Esophagus squamous epithelium (tissue), 5 donors: ENCODE measurements around the gene HSBP1L1. TPM values are rescaled to one million over a fixed set of nuclear protein-coding genes. Genes with fewer than 3 reads are reported as not detected.
A peak's percentile ranks its signal among the peaks of the same experiment; 100 is the strongest.

Experiments
- DNase-seq: peaks from one replicate; lab custom pipeline; 2025; lab: John Stamatoyannopoulos, UW
- H3K27ac ChIP-seq, 4 donors: fragments of 200-600 bp; sonication (generic); one replicate each; pipeline ENCODE4 v1.5.1; 2016 to 2019; ENCODE audit warnings: mild to moderate bottlenecking in 1 of 4
- H3K27me3 ChIP-seq, 4 donors: fragments of 200-600 bp; sonication (generic); 1 replicate in 3 of 4; 2 replicates in 1 of 4; pipeline versions ENCODE4 v1.5.1 to v1.6.0; 2017 to 2021; ENCODE audit warnings: antibody characterized with exemption in 1 of 4
- H3K36me3 ChIP-seq, 3 donors: fragments of 200-600 bp; sonication (generic); one replicate each; pipeline ENCODE4 v1.5.1; 2016 to 2019
- H3K4me1 ChIP-seq, 3 donors: fragments of 200-600 bp; sonication (generic); one replicate each; pipeline ENCODE4 v1.5.1; 2017 to 2019
- H3K4me3 ChIP-seq, 4 donors: fragments of 200-600 bp; sonication (generic); 1 replicate in 3 of 4; 2 replicates in 1 of 4; pipeline ENCODE4 v1.5.1; 2016 to 2019; ENCODE audit warnings: mild to moderate bottlenecking in 2 of 4, moderate library complexity in 1 of 4
- H3K9me3 ChIP-seq, 3 donors: fragments of 200-600 bp; sonication (generic); one replicate each; pipeline ENCODE4 v1.5.1; 2016 to 2019
- POLR2A ChIP-seq, 4 donors: fragments of 450-650 bp; IDR thresholded peaks; one replicate each; pipeline ENCODE4 v1.6.1; 2017; ENCODE audit warnings: antibody characterized with exemption in 4 of 4, mild to moderate bottlenecking in 4 of 4, moderate library complexity in 3 of 4
- WGBS, 2 donors: methylation state at CpG; one replicate each; pipeline ENCODE4 v1.1.5; 2018; 5-methylcytosine and 5-hydroxymethylcytosine counted together
- intact Hi-C: fragments of 100-400 bp; cut with DNase I; formaldehyde crosslinking; loops from one replicate; pipeline ENCODE4 v1.15.0; 2022
- total RNA-seq, 4 donors: library from RNA; depleted of rRNA; stranded (reverse); fragments of >200 nt; gene quantifications; one replicate each; pipeline ENCODE4 v1.1.0, GENCODE V29; 2016
- TF ChIP-seq, protein P1 (sequence below), 6 experiments: fragments of 450-650 bp in 4 of 6; fragments of 200-600 bp in 2 of 6; sonication (generic) in 2 of 6; IDR thresholded peaks; one replicate each; pipeline ENCODE4 v1.5.1; 2016 to 2019; ENCODE audit warnings: antibody characterized with exemption in 6 of 6, mild to moderate bottlenecking in 4 of 6, moderate library complexity in 4 of 6
- donor health status: DM: yes; HTN: yes; CAD: no.

The HSBP1L1 gene
- total RNA-seq, 4 donors from 2014 or later, result 17.7 to 27.1 (median 25.8) TPM

DNA sequence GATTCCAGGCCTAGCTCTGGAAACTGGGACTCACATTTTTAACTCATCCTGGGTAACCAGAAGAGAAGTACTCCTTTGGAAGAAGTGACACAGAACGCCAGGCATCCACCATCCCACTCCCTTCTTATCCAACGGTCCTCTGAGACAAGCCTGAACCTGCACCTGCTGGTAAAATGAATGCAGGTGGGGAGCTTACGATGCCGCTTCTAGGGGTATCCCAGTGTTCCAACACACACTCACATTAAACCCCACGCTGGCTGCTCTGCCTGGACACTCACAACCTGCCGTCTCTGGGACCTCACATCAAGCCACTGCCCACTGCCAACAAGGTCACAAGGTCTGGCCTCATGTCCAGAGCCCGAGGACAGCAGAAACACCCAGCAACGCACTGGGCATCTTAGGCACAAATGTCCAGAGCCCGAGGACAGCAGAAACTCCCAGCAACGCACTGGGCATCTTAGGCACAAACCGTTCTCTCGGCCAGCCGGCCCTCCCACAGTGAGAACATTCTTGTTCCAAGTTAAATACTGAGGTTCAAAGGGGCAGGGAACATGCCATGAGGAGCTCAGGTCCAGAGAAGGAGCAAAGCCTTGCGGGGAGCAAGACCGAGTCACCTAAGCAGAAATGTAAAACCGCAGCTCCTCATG, 22.8 kb upstream of the HSBP1L1 start:
- intact Hi-C loops, result loop anchor here (10.0 kb wide), 1 partner anchor 257 kb away; no protein-coding TSS in a partner anchor

DNA sequence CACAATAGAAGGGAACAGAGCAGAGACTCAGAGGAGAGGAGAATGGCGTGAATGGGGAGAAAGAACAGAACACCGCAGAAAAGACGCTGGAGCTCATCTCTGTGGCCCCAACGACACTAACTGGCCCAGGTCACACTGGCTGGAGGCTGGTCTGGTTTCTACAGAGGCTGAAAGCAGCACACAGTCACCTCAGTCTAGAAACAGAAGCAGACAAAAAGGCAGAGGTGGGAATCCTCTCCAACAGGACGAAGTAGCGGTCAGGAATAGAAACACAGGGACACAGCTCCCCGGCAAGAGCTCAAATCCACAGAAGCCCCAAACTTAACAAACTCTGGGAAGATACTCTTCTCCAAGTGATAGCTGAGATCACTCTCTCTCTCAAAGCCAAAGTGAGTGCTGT, 22.2 kb upstream of the HSBP1L1 start:
- Histone ChIP-seq H3K9me3 (no peaks in the 10 kb centered on the region), H3K36me3 (peaks cover 0 to 70% (median 5%) of the 10 kb centered on the region in 3 donors), H3K27me3 (no peaks in the 10 kb centered on the region), H3K27ac (peak overlapping the region in 2 of 4 donors; percentile 17 to 38), H3K4me3 (no peak overlapping the region), H3K4me1 (peaks cover 17 to 94% (median 33%) of the 10 kb centered on the region in 3 donors)
- DNase-seq, result no peak
- intact Hi-C loops, result loop anchor here (10.0 kb wide), 1 partner anchor 257 kb away; no protein-coding TSS in a partner anchor
- 72 to 79% methylated on average over 7 of the region's 7 CpGs for WGBS, 2 donors
- TF ChIP-seq, protein P1, sequence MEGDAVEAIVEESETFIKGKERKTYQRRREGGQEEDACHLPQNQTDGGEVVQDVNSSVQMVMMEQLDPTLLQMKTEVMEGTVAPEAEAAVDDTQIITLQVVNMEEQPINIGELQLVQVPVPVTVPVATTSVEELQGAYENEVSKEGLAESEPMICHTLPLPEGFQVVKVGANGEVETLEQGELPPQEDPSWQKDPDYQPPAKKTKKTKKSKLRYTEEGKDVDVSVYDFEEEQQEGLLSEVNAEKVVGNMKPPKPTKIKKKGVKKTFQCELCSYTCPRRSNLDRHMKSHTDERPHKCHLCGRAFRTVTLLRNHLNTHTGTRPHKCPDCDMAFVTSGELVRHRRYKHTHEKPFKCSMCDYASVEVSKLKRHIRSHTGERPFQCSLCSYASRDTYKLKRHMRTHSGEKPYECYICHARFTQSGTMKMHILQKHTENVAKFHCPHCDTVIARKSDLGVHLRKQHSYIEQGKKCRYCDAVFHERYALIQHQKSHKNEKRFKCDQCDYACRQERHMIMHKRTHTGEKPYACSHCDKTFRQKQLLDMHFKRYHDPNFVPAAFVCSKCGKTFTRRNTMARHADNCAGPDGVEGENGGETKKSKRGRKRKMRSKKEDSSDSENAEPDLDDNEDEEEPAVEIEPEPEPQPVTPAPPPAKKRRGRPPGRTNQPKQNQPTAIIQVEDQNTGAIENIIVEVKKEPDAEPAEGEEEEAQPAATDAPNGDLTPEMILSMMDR (IDR thresholded peaks at IDR 0.05), result no peak
- TF ChIP-seq POLR2A (IDR thresholded peaks at IDR 0.05), result no peak

More for the DNA sequence above, 22.8 kb upstream of the HSBP1L1 start:
- peaks cover 17 to 88% (median 27%) of the 10 kb centered on the region in 3 donors for H3K4me1 ChIP-seq
- no peaks in the 10 kb centered on the region for H3K27me3 ChIP-seq
- peaks cover 0 to 74% (median 5%) of the 10 kb centered on the region in 3 donors for H3K36me3 ChIP-seq
- H3K4me3 ChIP-seq, result no peak overlapping the region
- peak overlapping the region in 2 of 4 donors; percentile 3 to 55 for H3K27ac ChIP-seq
- no peak for DNase-seq
- no peaks in the 10 kb centered on the region for H3K9me3 ChIP-seq
- WGBS, 2 donors, result 81 to 100% methylated on average over 4 to 15 of the region's 16 CpGs
- TF ChIP-seq, protein P1 (IDR thresholded peaks at IDR 0.05), result no peak
- TF ChIP-seq POLR2A (IDR thresholded peaks at IDR 0.05), result no peak

DNA sequence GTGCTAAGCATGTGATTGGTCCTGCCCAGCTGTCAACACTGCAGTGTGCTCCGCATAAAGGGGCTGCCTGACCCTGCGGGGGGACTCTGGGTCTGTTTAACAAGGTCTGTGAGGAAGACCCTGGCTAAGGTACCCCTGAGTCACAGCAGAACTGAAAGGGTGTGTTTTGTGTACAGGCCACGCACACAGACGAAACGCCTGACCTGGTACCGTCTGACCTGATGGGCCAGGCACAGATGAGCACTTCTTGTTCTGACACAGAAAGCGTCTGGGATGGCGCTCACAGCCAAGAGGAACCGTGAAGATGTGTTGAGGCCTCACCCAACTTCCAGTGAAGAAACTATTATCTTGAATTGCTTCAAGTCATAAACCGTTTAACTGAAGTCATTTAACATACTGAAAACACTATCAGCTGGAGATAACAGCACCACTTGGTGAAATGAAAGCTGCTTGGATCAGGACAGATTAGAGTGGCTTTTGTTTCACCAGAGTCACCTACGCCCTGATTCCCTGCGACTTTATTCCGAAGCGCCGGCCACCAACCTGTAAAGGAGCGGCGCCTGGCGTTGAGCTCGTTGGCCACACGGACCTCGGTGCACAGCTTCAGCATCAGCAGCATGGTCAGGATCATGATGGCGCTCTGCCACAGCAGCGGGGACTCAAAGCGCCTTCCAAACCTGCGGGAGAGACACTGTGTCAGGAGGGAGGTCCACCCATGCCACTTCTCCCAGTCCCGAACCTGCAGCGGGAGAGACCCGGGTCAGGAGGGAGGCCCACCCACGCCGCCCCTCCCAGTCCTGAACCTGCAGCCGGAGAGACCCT, 21.4 kb upstream of the HSBP1L1 start:
- no peak for DNase-seq
- peaks cover 17 to 100% (median 40%) of the 10 kb centered on the region in 3 donors for H3K4me1 ChIP-seq
- TF ChIP-seq, protein P1 (IDR thresholded peaks at IDR 0.05), result no peak
- no peak for TF ChIP-seq POLR2A (IDR thresholded peaks at IDR 0.05)
- H3K9me3 ChIP-seq, result no peaks in the 10 kb centered on the region
- H3K36me3 ChIP-seq, result peaks cover 0 to 67% (median 5%) of the 10 kb centered on the region in 3 donors
- H3K27me3 ChIP-seq, result no peaks in the 10 kb centered on the region
- peak overlapping the region in 2 of 4 donors; percentile 17 to 38 for H3K27ac ChIP-seq
- no peak overlapping the region for H3K4me3 ChIP-seq
- intact Hi-C loops, result loop anchor here (10.0 kb wide), 1 partner anchor 258 kb away; no protein-coding TSS in a partner anchor
- WGBS, 2 donors, result 49 to 73% methylated on average over 12 of the region's 31 CpGs

DNA sequence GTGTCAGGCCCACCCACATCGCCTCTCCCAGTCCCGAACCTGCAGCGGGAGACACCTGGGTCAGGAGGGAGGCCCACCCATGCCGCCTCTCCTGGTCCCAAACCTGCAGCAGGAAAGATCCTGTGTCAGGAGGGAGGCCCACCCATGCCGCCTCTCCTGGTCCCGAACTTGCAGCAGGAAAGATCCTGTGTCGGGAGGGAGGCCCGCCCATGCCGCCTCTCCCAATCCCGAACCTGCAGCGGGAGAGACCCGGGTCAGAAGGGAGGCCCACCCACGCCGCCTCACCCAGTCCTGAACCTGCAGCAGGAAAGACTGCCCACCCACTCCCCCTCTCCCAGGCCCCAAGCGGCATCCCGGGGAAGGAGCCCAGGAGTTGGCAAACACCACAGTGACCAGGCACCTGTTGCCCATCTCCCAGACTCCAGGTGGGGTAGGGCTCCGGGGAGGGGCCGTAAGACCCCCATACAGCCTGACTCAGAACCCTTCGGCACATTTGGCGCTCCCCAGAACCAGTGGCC, 20.8 kb upstream of the HSBP1L1 start:
- TF ChIP-seq, protein P1 (IDR thresholded peaks at IDR 0.05), result no peak
- no peak for TF ChIP-seq POLR2A (IDR thresholded peaks at IDR 0.05)
- Histone ChIP-seq H3K4me3 (no peak overlapping the region), H3K4me1 (peaks cover 12 to 100% (median 40%) of the 10 kb centered on the region in 3 donors), H3K9me3 (no peaks in the 10 kb centered on the region), H3K36me3 (peaks cover 0 to 73% (median 5%) of the 10 kb centered on the region in 3 donors), H3K27me3 (no peaks in the 10 kb centered on the region), H3K27ac (peak overlapping the region in 1 of 4 donors; percentile 38)
- intact Hi-C loops, result loop anchor here (10.0 kb wide), 1 partner anchor 259 kb away; no protein-coding TSS in a partner anchor
- WGBS, 2 donors, result 80 to 100% methylated on average over 1 to 3 of the region's 20 CpGs
- no peak for DNase-seq
